ENCODE results near the gene CA5A. TPM values are rescaled to one million over a fixed set of nuclear protein-coding genes. Genes with fewer than 3 reads are reported as not detected.

Gene CA5A
- total and polyA plus RNA-seq, 9 of the 15 experiments (the other 6 are each of a cell fraction or from before 2014, with no cell fraction given): not detected

DNA sequence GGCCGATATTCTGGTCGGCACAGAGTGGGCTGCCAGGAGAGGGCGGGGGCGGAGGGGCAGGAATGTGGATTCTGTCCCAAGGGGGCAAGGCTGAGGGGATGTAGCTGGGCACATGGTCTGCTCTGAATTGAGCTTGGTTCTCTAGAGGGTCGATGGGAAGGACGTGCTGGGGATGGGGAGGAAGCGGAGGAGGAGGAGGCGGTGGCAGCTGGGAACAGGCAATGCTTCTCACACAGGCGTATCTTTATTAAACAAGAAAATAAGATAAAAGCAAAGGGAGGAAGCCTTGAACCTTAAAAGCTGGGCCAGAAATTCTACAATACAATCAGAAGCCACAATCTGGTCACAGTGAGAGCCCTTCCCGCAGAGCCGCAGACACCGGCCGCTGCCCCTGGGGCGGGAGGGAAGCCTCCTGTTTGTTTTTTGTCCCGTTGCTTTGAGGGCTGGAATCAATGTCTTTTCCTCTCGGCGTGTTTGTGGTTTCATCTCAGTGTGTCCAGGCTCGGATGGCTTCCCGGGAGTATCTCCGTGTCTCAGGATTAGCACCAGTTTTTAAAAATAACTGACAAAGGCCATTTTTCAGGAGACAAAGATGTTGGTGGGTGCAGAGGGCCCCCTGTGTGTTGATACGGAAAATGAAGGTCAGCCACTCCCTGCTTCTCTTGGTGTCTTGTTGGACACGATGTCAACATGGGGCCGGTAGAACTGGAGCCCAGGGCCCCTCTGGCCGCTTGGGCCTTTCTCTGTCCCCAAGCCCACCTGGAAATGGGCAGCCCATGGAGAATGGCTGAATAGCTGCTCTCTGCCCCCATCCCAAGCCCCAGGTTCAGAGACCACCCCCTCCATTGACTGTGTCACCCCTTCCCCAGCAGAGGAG is 54.8 kb downstream of the CA5A start:
- H4K20me1 ChIP-seq (replicated peaks; ENCODE audit: control insufficient read depth, insufficient read depth, low read length): no peaks in the 10 kb centered on the region
- no peak for DNase-seq (ENCODE audit: extremely low read depth in 1 of 4, low spot score in 3 of 4)
- H3K79me2 ChIP-seq (ENCODE audit: control insufficient read depth, insufficient read depth, low read length): no peaks in the 10 kb centered on the region
- H3K4me2 ChIP-seq (ENCODE audit: insufficient read depth, low read length): no peak overlapping the region; the same call in 1 of the 2 replicates
- no peak overlapping the region for H3K9ac ChIP-seq (ENCODE audit: insufficient read depth in 1 of 2, low read depth in 2 of 2, low read length in 2 of 2)
- peak; percentile 68 for ATAC-seq
- no peak overlapping the region for H3K27ac ChIP-seq (ENCODE audit: extremely low read depth, low read depth, low read length)
- no peaks in the 10 kb centered on the region for H3K9me1 ChIP-seq (ENCODE audit: control insufficient read depth, insufficient read depth, low read length)
- peaks cover 4% of the 10 kb centered on the region for H3K9me3 ChIP-seq (replicated peaks; ENCODE audit: control insufficient read depth, insufficient read depth, low read depth, low read length)
- in situ Hi-C loops (cut with MboI): no loop called here
- WGBS (ENCODE audit: insufficient coverage, low coverage, missing lambda C conversion rate): 7% methylated on average over 19 of the region's 24 CpGs
- peaks cover 10 to 46% of the 10 kb centered on the region in 2 experiments; a peak in 4 of 5 replicates for H3K27me3 ChIP-seq (ENCODE audit: control insufficient read depth in 2 of 2, insufficient read depth in 2 of 2, low read length in 2 of 2)
- H3K4me3 ChIP-seq: no peak overlapping the region
- H3K4me1 ChIP-seq (replicated peaks in 1 of 2; ENCODE audit: control insufficient read depth in 2 of 2, insufficient read depth in 2 of 2, low read length in 2 of 2): peaks cover 0 to 13% of the 10 kb centered on the region in 2 experiments; a peak in 2 of 5 replicates
- no peaks in the 10 kb centered on the region for H3K36me3 ChIP-seq (ENCODE audit: control insufficient read depth, insufficient read depth, low read length)
- H2AFZ ChIP-seq (ENCODE audit: low read depth, low read length): no peak overlapping the region
- FAIRE-seq: no peak
- BruUV-seq (replicated peaks): no TSS peak
- intact Hi-C loops (cut with micrococcal nuclease): no loop called here
- ChIA-PET POLR2A (interaction anchor here (0.5 kb wide), 1 partner anchor 32 kb away, joined by 3 read pairs; no protein-coding TSS in a partner anchor), CTCF (ENCODE audit: low intra/inter-chr PET ratio) (no interaction called here)
- TF ChIP-seq, protein P1, sequence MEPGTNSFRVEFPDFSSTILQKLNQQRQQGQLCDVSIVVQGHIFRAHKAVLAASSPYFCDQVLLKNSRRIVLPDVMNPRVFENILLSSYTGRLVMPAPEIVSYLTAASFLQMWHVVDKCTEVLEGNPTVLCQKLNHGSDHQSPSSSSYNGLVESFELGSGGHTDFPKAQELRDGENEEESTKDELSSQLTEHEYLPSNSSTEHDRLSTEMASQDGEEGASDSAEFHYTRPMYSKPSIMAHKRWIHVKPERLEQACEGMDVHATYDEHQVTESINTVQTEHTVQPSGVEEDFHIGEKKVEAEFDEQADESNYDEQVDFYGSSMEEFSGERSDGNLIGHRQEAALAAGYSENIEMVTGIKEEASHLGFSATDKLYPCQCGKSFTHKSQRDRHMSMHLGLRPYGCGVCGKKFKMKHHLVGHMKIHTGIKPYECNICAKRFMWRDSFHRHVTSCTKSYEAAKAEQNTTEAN (CRISPR knock-in tag; IDR thresholded peaks at IDR 0.05): no peak
- TF ChIP-seq ZKSCAN1 (IDR thresholded peaks at IDR 0.05; ENCODE audit: low read depth, low read length) (no peak), KLF10 (CRISPR knock-in tag; IDR thresholded peaks at IDR 0.05) (no peak), ZNF584 (CRISPR knock-in tag; IDR thresholded peaks at IDR 0.05; ENCODE audit: low read depth) (no peak), SP2 (IDR thresholded peaks at IDR 0.05; ENCODE audit: extremely low read depth, low read depth, low read length, poor library complexity, severe bottlenecking) (no peak), ZC3H4 (CRISPR knock-in tag; IDR thresholded peaks at IDR 0.05; ENCODE audit: borderline replicate concordance) (no peak)
- TF ChIP-seq, protein P2, sequence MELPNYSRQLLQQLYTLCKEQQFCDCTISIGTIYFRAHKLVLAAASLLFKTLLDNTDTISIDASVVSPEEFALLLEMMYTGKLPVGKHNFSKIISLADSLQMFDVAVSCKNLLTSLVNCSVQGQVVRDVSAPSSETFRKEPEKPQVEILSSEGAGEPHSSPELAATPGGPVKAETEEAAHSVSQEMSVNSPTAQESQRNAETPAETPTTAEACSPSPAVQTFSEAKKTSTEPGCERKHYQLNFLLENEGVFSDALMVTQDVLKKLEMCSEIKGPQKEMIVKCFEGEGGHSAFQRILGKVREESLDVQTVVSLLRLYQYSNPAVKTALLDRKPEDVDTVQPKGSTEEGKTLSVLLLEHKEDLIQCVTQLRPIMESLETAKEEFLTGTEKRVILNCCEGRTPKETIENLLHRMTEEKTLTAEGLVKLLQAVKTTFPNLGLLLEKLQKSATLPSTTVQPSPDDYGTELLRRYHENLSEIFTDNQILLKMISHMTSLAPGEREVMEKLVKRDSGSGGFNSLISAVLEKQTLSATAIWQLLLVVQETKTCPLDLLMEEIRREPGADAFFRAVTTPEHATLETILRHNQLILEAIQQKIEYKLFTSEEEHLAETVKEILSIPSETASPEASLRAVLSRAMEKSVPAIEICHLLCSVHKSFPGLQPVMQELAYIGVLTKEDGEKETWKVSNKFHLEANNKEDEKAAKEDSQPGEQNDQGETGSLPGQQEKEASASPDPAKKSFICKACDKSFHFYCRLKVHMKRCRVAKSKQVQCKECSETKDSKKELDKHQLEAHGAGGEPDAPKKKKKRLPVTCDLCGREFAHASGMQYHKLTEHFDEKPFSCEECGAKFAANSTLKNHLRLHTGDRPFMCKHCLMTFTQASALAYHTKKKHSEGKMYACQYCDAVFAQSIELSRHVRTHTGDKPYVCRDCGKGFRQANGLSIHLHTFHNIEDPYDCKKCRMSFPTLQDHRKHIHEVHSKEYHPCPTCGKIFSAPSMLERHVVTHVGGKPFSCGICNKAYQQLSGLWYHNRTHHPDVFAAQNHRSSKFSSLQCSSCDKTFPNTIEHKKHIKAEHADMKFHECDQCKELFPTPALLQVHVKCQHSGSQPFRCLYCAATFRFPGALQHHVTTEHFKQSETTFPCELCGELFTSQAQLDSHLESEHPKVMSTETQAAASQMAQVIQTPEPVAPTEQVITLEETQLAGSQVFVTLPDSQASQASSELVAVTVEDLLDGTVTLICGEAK (IDR thresholded peaks at IDR 0.05): no peak
- TF ChIP-seq, protein P2 (CRISPR knock-in tag; IDR thresholded peaks at IDR 0.05): no peak
- TF ChIP-seq, protein P3, sequence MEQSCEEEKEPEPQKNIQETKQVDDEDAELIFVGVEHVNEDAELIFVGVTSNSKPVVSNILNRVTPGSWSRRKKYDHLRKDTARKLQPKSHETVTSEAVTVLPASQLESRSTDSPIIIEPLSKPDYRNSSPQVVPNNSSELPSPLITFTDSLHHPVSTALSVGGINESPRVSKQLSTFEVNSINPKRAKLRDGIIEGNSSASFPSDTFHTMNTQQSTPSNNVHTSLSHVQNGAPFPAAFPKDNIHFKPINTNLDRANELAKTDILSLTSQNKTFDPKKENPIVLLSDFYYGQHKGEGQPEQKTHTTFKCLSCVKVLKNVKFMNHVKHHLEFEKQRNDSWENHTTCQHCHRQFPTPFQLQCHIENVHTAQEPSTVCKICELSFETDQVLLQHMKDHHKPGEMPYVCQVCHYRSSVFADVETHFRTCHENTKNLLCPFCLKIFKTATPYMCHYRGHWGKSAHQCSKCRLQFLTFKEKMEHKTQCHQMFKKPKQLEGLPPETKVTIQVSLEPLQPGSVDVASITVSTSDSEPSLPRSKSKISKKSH (CRISPR knock-in tag; IDR thresholded peaks at IDR 0.05): no peak

All from K562 (cell line).